HG03196 (cell line): ENCODE measurements around the gene SLC25A19.

ENCODE experiments used
- ATAC-seq: cut with Tn5 transposase; IDR thresholded peaks from one replicate; pipeline ENCODE4 v1.9.1; 2021; ENCODE audit not compliant: unreplicated experiment

Gene SLC25A19

GRCh38 chr17:75289115-75289831 lies at the start of gene SLC25A19:
Gene SLC25A19, minus strand, starts transcription at chr17:75289433. Its CDS starts 2,669 bp downstream, at chr17:75286764.
- peak; percentile 88 for ATAC-seq

DNA sequence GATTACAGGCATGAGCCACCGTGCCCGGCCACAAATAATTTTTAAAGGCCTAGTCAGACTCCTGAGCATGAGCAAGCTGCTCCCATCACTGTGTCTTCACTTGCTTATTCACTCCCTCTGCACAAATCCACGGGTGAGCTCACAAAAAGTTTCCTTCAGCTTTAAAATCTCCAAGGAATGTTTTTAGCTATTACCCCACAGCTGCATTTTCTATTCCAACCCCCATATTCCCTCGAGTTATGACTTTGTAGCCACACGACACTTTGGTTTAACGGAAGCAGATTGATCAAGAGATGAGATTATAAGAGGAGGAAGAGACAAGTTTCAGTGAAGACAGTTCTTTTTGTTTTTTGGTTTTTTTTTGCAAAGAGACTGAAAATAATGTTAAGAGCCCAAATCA lies 49.1 kb upstream of the SLC25A19 start:
- ATAC-seq = no peak

GRCh38 chr17:75335315-75335714 lies 46.1 kb upstream of the SLC25A19 start:
- ATAC-seq = no peak

DNA sequence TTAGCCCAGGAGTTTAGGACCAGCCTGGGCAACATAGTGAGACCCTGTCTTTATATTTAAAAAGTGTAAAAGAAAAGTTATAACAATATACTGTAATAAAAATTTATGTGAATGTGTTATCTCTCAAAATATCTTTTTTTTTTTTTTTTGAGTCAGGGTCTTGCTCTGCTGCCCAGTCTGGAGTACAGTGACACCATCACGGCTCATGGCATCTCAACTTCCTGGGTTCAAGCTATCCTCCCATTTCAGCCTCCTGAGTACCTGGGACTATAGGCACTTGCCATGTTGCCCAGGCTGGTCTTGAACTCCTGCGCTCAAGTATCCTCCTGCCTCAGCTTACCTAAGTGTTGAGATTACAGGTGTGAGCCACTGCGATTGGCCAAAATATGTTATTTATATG lies 45.5 kb upstream of the SLC25A19 start:
- no peak for ATAC-seq

DNA sequence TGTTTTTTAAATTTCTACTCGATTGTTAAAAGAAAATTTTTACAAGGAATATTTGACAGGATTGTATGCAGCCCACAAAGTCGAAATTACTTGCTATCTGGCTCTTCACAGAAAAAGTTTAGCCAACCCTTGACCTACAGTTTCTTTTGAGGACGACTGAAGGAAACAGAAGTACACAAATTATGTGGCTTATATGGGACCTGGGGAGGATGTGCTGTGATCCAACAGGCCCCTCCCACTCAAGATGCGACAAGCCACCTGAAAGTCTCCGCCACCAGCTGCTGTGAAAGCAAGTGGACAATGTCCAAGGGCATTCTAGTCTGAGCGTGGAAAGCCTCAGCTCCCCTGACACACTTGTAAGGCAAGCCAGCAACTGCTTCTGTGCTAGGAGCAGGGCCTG lies 42.4 kb upstream of the SLC25A19 start:
- ATAC-seq = no peak

- ATAC-seq = no peak
Observed at GRCh38 chr17:75327757-75328156, 38.5 kb upstream of the SLC25A19 start.

- ATAC-seq = no peak
Observed at GRCh38 chr17:75326226-75326848, 37.1 kb upstream of the SLC25A19 start.

DNA sequence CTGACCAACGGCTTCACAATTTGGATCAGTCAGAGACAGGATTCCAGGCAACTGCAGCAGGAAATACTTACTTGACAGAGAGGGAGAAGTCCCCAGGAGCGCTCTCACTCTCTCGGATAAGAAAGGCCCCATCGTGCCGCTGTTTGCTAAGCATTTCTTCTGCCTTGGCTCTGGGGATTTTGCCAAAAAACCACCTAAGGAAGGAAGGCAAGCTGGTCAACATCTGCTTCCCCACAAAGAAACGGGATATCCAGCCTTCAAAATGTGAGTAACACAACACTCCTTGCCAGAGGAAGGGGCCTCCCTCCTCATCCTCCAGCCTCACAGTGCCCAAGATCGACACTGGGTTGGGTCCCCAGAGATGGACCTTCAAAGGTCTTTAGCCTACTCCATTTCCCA lies 36.6 kb upstream of the SLC25A19 start:
- no peak for ATAC-seq

- ATAC-seq = no peak
Observed at GRCh38 chr17:75325348-75325747, 36.1 kb upstream of the SLC25A19 start.

GRCh38 chr17:75321506-75321905 lies 32.3 kb upstream of the SLC25A19 start:
- ATAC-seq = no peak

DNA sequence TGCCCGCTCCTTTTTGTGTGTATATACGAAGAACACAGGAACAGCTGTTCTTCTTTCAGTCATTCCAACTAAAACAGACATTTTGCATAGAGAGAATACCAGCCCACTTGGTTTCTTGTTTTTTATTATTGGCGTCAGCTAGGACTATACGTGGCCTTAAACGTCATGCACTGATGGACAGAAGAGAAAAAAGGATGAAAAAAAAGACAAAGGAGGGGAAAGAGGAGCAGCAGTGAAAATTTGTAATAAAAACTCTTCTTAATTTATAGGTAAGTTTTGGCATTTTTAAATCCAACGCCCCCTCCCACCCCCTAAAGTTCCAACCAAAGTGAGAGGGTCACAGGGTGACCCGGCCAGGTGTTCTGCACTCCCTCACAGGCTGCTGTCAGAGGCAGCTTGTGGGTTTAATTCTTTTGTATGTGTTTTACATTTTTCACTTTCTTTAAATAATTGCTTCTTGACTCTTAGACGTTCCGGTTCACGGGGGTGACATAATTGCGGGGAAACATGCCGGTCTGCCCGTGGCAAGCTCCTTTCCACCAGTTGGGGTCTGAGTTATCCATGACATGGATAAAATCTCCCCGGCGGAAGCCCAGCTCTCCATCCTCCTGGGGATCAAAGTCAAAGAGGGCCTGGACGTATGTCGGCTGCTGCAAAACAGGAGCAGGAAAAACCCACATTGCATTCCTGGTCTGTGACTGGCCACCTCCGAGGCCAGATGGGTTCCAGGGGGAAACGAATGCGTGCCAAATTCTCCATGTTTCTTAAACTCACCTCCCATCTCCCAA lies 30.9 kb upstream of the SLC25A19 start:
- ATAC-seq = no peak

DNA sequence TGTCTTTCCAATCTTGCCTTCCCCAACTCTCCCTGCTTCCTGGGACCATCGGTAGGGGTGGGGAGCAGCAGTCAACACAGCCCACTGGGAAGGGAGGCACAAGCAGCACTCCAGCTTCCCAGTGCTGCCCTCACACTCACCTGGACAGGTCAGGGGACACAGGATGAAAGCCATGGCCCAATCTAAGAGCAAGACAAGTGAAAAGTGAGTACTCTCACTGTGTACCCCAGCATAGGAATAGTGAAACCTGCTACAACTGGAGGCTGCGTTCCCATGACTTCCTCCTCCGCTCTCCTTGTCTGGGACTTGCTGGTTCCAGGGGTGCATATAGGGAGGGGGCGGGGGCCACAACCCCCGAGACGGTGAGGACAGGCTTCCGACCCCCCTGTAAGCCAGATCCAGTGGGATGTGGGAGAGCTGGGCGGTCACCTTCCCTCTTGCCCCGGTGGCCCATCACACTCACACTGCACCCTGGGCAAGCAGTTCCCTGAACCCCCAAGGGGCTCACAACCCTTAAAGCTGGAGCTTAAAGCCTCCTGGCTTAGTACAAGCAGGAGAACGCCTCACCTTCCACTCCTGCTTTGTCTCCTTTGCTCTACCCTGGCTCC lies 29.5 kb upstream of the SLC25A19 start:
- no peak for ATAC-seq

- no peak for ATAC-seq
Observed at GRCh38 chr17:75318211-75318610, 29.0 kb upstream of the SLC25A19 start.

DNA sequence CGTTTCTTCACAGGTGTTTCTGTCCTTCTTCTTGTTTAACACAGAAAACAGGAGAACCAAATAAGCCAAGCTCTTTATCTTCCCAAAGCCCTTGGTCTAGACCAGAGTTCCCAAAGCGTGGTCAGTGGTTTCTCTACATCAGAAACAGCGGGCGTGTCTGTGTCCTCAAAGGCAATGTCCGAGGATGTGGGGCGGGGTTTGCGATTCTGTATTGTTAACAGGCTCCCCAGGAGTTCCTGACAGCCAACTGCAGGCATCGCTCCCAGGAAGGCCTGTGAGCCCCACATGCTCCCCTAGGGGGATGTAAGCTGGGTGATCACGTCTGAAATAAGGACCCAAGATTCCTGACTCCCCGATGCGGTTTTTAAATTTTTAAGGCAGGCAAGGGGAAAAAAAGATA lies 28.4 kb upstream of the SLC25A19 start:
- no peak for ATAC-seq

- ATAC-seq = no peak
Observed at GRCh38 chr17:75316253-75316652, 27.0 kb upstream of the SLC25A19 start.

DNA sequence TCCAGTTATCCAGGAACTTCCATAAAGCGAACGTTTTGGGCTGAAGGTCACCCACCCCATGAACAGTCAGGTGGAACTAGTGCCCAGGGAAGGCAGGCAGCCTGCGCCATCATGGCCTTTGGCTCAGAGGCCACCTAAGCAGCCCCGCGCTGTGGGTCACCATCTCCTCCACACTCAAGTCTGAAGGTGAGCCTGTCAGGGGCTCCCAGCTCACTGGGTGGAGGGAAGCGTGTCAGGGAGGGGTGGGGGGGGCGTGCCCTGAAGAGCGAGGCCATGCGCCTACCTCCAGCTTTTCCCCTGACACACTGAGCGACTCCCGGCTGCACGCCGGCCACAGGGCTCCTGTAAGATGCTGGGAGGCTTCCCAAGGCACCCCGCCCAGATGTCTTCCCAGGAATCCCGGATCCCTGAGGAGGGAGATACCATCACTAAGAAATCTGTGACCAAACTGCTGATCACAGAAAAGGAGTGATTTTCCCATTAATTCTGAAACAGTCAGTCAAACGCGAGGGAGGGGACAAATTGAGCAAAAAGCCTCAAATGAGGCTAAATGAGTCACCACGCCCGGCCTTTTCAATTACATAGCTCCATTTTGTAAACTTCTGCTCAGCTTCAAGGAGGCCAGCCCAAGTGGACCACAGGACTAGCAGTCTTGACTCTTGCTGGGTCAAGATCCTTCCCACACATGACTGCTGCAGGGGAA lies 26.5 kb upstream of the SLC25A19 start:
- no peak for ATAC-seq

DNA sequence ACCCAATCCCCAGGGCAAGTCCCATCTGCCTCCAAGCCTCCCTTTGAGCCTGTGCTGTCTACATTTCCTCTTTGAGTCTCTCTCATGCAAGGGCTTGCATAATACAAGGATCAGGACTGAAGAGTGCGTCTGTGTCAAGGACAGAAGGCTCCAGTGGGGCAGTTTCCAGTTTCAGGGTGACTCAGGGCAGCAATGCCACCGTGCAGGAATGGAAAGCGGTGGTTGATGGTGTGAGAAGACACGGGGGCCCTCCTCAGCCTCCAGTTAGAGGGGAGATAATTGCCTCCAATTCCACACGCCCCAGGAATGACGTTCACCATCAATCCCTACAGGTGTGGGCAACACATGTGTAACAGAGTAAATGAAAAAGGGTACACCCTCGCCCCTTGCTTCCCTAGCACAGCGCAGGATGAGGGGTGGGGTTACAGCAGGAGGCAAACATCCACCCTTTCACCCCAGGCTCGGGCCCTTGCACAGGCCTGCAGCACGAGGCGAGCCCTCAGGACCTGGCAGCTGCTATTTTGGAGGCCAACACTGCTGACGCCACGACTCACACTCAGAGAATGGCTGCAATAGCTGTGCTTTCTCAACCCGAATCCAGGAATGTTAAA lies 24.8 kb upstream of the SLC25A19 start:
- ATAC-seq = no peak

- no peak for ATAC-seq
Observed at GRCh38 chr17:75308732-75309629, 19.7 kb upstream of the SLC25A19 start.

DNA sequence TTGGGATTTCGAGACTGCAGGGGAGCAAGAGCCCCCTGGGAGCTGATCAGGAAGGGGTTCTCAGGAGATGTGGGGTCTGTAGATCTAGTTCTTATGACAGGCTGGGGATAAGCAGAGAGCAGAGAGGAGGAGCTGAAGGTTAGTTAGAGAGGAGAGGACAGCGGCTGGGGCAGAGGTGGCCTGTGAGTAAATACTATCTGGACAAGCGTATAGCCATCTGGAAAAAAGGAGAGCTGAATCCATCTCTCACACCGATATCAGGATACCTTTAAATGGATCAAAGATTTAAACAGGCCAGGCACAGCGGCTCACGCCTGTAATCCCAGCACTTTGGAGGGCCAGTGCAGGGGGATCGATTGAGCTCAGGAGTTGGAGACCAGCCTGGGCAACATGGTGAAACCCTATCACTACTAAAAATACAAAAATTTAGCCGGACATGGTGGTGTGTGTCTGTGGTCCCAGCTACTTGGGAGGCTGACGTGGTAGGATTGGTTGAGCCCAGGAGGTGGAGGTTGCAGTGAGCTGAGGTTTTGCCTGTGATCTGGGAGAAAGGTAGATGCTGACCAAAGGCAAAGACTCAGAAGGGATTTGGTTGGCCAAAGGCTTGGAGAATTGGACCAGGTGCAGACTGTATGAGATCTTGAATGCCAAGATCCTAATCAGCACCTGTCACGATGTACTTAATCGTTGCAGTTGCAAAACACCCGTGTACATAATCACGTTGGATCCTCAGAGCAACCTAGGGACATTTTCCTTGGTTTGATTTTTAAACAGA lies 18.9 kb upstream of the SLC25A19 start:
- no peak for ATAC-seq
